HG03457 (cell line): ENCODE data around the gene NOP53.
"Not testable (repeated sequence)": the region's sequence is repeated elsewhere in the genome, so short reads cannot be mapped to it uniquely, and the experiment has no call there.

Experiments
- ATAC-seq: cut with Tn5 transposase; IDR thresholded peaks from one replicate; pipeline ENCODE4 v1.9.1; 2021; ENCODE audit warnings: moderate number of reproducible peaks; ENCODE audit not compliant: unreplicated experiment

The NOP53 gene

GRCh38 chr19:47769534-47769933 lies 24.2 kb downstream of the NOP53 start:
- ATAC-seq: no peak

- ATAC-seq: not testable (repeated sequence)
These were observed 25.9 kb downstream of the NOP53 start for GRCh38 chr19:47771291-47771690.

GRCh38 chr19:47776568-47776967 lies 31.2 kb downstream of the NOP53 start:
- no peak for ATAC-seq

- not testable (repeated sequence) for ATAC-seq
These were observed 32.1 kb downstream of the NOP53 start for GRCh38 chr19:47777245-47778048.

GRCh38 chr19:47778049-47778953 lies 33.0 kb downstream of the NOP53 start, which contains the start of gene SELENOW:
SELENOW (plus strand) TSS chr19:47778703; CDS start chr19:47778786, 83 bp downstream.
- ATAC-seq: no peak

- no peak for ATAC-seq
These were observed 33.6 kb downstream of the NOP53 start for GRCh38 chr19:47778954-47779351.

GRCh38 chr19:47779524-47780214 lies 34.3 kb downstream of the NOP53 start:
- ATAC-seq: no peak

- ATAC-seq: no peak
These were observed 34.8 kb downstream of the NOP53 start for GRCh38 chr19:47780215-47780551.

- ATAC-seq: no peak
These were observed 36.4 kb downstream of the NOP53 start for GRCh38 chr19:47781590-47782262.

GRCh38 chr19:47786566-47786965 lies 41.2 kb downstream of the NOP53 start:
- ATAC-seq: no peak

- not testable (repeated sequence) for ATAC-seq
These were observed 42.0 kb downstream of the NOP53 start for GRCh38 chr19:47787307-47787706.

GRCh38 chr19:47789811-47790210 lies 44.5 kb downstream of the NOP53 start:
- not testable (repeated sequence) for ATAC-seq

GRCh38 chr19:47790398-47790814 lies 45.1 kb downstream of the NOP53 start:
- no peak for ATAC-seq

GRCh38 chr19:47792616-47793015 lies 47.3 kb downstream of the NOP53 start:
- no peak for ATAC-seq

- no peak for ATAC-seq
These were observed 49.2 kb downstream of the NOP53 start for GRCh38 chr19:47794526-47794925.

GRCh38 chr19:47796785-47797184 lies 51.4 kb downstream of the NOP53 start:
- no peak for ATAC-seq

GRCh38 chr19:47797996-47798903 lies 52.9 kb downstream of the NOP53 start:
- ATAC-seq: no peak

- ATAC-seq: no peak
These were observed 53.5 kb downstream of the NOP53 start for GRCh38 chr19:47798904-47799266.

GRCh38 chr19:47801270-47801669 lies 55.9 kb downstream of the NOP53 start:
- ATAC-seq: no peak
